ENCODE measurements around the gene CRACR2B. TPM values are rescaled to one million over a fixed set of nuclear protein-coding genes. Genes with fewer than 3 reads are reported as not detected.

Gene CRACR2B
- total RNA-seq, 1 experiment from 2014 or later = 11.8 TPM

DNA sequence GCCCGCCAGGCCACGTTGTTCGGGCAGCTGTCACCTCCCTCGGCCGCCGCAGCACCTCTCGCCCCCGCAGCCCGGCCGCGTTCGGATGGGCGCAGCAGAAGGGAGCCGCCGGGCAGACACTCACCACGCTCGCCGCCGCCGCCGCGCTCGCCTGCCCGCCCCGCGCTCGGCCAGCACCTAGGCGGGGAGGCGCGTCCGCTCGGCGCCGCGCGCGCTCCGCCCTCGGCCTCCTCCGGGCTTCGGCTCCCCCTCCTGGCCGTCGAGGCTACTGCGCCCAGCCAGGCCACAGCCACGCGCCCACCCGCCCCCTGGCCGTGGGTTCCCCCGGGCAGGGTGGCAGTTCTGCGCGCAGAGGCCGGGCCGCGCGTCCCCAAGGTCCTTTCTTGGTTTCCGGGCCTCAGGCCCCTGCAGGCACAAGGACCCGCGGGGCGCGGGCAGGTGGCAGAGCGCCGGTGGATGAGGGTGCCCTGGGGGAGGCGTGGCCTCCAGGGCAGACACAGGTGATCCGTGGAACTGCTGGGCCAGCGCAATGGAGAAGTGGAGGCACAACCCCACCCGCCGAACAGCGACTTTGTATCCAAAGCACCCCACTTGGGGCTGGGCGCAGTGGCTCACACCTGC lies 29.5 kb upstream of the CRACR2B start, which contains the start of gene SLC25A22 (continued):
- TF ChIP-seq CTCF (IDR thresholded peaks at IDR 0.05 in 2 of 3, conservative IDR thresholded peaks at IDR 0.05 in 1 of 3; ENCODE audit: borderline replicate concordance in 1 of 3, insufficient read depth in 1 of 3, low read depth in 2 of 3, low read length in 2 of 3) = peak in 2 of 3 experiments; percentile 60 to 69; a peak in 4 of 6 replicates
- peak; percentile 49 for TF ChIP-seq POLR2A (IDR thresholded peaks at IDR 0.05; ENCODE audit: borderline replicate concordance, extremely low read depth, insufficient read depth, insufficient read length)
- no peak for TF ChIP-seq ELF1 (IDR thresholded peaks at IDR 0.05; ENCODE audit: borderline replicate concordance, low read depth)
- TF ChIP-seq TCF7L2 (IDR thresholded peaks at IDR 0.05; ENCODE audit: borderline replicate concordance, extremely low read depth, insufficient read depth, insufficient read length) = no peak
- TF ChIP-seq SP1 (IDR thresholded peaks at IDR 0.05; ENCODE audit: low read depth) = no peak
- no peak for TF ChIP-seq EZH2 (IDR thresholded peaks at IDR 0.05)
- no peak for TF ChIP-seq SRF (IDR thresholded peaks at IDR 0.05; ENCODE audit: low read depth)
- no peak for TF ChIP-seq JUND (IDR thresholded peaks at IDR 0.05)
- no peak for TF ChIP-seq FOSL1 (IDR thresholded peaks at IDR 0.05; ENCODE audit: low read depth)
- TF ChIP-seq, protein P1, sequence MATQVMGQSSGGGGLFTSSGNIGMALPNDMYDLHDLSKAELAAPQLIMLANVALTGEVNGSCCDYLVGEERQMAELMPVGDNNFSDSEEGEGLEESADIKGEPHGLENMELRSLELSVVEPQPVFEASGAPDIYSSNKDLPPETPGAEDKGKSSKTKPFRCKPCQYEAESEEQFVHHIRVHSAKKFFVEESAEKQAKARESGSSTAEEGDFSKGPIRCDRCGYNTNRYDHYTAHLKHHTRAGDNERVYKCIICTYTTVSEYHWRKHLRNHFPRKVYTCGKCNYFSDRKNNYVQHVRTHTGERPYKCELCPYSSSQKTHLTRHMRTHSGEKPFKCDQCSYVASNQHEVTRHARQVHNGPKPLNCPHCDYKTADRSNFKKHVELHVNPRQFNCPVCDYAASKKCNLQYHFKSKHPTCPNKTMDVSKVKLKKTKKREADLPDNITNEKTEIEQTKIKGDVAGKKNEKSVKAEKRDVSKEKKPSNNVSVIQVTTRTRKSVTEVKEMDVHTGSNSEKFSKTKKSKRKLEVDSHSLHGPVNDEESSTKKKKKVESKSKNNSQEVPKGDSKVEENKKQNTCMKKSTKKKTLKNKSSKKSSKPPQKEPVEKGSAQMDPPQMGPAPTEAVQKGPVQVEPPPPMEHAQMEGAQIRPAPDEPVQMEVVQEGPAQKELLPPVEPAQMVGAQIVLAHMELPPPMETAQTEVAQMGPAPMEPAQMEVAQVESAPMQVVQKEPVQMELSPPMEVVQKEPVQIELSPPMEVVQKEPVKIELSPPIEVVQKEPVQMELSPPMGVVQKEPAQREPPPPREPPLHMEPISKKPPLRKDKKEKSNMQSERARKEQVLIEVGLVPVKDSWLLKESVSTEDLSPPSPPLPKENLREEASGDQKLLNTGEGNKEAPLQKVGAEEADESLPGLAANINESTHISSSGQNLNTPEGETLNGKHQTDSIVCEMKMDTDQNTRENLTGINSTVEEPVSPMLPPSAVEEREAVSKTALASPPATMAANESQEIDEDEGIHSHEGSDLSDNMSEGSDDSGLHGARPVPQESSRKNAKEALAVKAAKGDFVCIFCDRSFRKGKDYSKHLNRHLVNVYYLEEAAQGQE (IDR thresholded peaks at IDR 0.05; ENCODE audit: low read depth) = no peak
- no peak for TF ChIP-seq EZH2phosphoT487 (IDR thresholded peaks at IDR 0.05; ENCODE audit: borderline replicate concordance)

All from HCT116 (cell line).